WTC11 (cell line): ENCODE data around the gene FAM20A. TPM values are rescaled to one million over a fixed set of nuclear protein-coding genes. Genes with fewer than 3 reads are reported as not detected.

Source experiments
- ATAC-seq: fragments of 200-7000 bp; cut with Tn5 transposase; 2 replicates; pipeline ENCODE4 v1.10.0; 2021; ENCODE audit warnings: mild to moderate bottlenecking, moderate library complexity
- CTCF ChIA-PET: fragments of 300-600 bp; sonication (Branson Sonifier 250); formaldehyde crosslinking; loops from one replicate; lab custom pipeline; 2021; ENCODE audit warnings: antibody characterized with exemption; lab: Charles Lee
- POLR2A ChIA-PET: fragments of 350-600 bp; sonication (Branson Sonifier 250); formaldehyde crosslinking; loops from one replicate; lab custom pipeline; 2021; ENCODE audit warnings: antibody characterized with exemption; lab: Charles Lee
- DNase-seq: peaks from one replicate; pipeline ENCODE4 v3.0.0; 2021; ENCODE audit warnings: low spot score
- H3K27ac Mint-ChIP-seq: 2 replicates; pipeline ENCODE4 v1.8.0; 2021; ENCODE audit warnings: mixed read lengths
- H3K27me3 Mint-ChIP-seq: 2 replicates; pipeline ENCODE4 v1.8.0; 2021; ENCODE audit warnings: low read depth, mild to moderate bottlenecking, moderate library complexity, mixed read lengths
- H3K36me3 Mint-ChIP-seq: 2 replicates; pipeline ENCODE4 v1.8.0; 2021; ENCODE audit warnings: mixed read lengths
- H3K4me1 Mint-ChIP-seq: 2 replicates; pipeline ENCODE4 v1.8.0; 2022; ENCODE audit warnings: mixed read lengths
- H3K4me3 Mint-ChIP-seq: 2 replicates; pipeline ENCODE4 v1.8.0; 2021; ENCODE audit warnings: mild to moderate bottlenecking, moderate library complexity, mixed read lengths
- H3K9me3 Mint-ChIP-seq: 2 replicates; pipeline ENCODE4 v1.8.0; 2021; ENCODE audit warnings: mixed read lengths
- AFF4 ChIP-seq: sonication (generic); formaldehyde crosslinking; IDR thresholded peaks from 2 replicates; pipeline ENCODE4 v1.8.1; 2023; ENCODE audit warnings: mild to moderate bottlenecking, missing genetic modification reagents, borderline replicate concordance
- ATF6 ChIP-seq: sonication (generic); formaldehyde crosslinking; IDR thresholded peaks from 2 replicates; pipeline ENCODE4 v1.8.1; 2023; ENCODE audit warnings: mild to moderate bottlenecking, missing genetic modification reagents
- CBFB ChIP-seq: sonication (generic); formaldehyde crosslinking; IDR thresholded peaks from 2 replicates; pipeline ENCODE4 v1.8.1; 2022; ENCODE audit warnings: mild to moderate bottlenecking, low read depth, missing genetic modification reagents
- CREM ChIP-seq: sonication (generic); formaldehyde crosslinking; IDR thresholded peaks from 2 replicates; pipeline ENCODE4 v1.8.1; 2022; ENCODE audit warnings: mild to moderate bottlenecking, missing genetic modification reagents, moderate library complexity
- E2F4 ChIP-seq: sonication (generic); formaldehyde crosslinking; IDR thresholded peaks from 2 replicates; pipeline ENCODE4 v1.8.1; 2022; ENCODE audit warnings: low read depth, mild to moderate bottlenecking, moderate library complexity, missing genetic modification reagents, borderline replicate concordance
- FOXK1 ChIP-seq: sonication (generic); formaldehyde crosslinking; IDR thresholded peaks from 2 replicates; pipeline ENCODE4 v1.8.0; 2022; ENCODE audit warnings: mild to moderate bottlenecking, moderate library complexity, missing genetic modification reagents
- GRHL2 ChIP-seq: fragments of 250-450 bp; sonication (Bioruptor Pico); IDR thresholded peaks from 2 replicates; pipeline ENCODE4 v1.8.0; 2022; ENCODE audit warnings: mild to moderate bottlenecking, moderate library complexity; ENCODE audit not compliant: insufficient replicate concordance, severe bottlenecking
- MAX ChIP-seq: sonication (generic); formaldehyde crosslinking; IDR thresholded peaks from 2 replicates; pipeline ENCODE4 v1.8.0; 2022; ENCODE audit warnings: mild to moderate bottlenecking, missing genetic modification reagents
- NR1H2 ChIP-seq: sonication (generic); formaldehyde crosslinking; IDR thresholded peaks from 2 replicates; pipeline ENCODE4 v1.9.0; 2021; ENCODE audit warnings: mild to moderate bottlenecking, moderate library complexity, missing genetic modification reagents
- SOX15 ChIP-seq: fragments of 250-450 bp; sonication (Bioruptor Pico); IDR thresholded peaks from 2 replicates; pipeline ENCODE4 v1.9.0; 2021; ENCODE audit warnings: mild to moderate bottlenecking
- TEAD4 ChIP-seq: sonication (generic); formaldehyde crosslinking; IDR thresholded peaks from 2 replicates; pipeline ENCODE4 v1.8.0; 2022; ENCODE audit warnings: mild to moderate bottlenecking, missing genetic modification reagents
- TP53 ChIP-seq: sonication (generic); formaldehyde crosslinking; IDR thresholded peaks from 2 replicates; pipeline ENCODE4 v1.8.1; 2023; ENCODE audit warnings: mild to moderate bottlenecking, missing genetic modification reagents
- ZNF281 ChIP-seq: sonication (generic); formaldehyde crosslinking; IDR thresholded peaks from 2 replicates; pipeline ENCODE4 v1.8.0; 2023; ENCODE audit warnings: mild to moderate bottlenecking, missing genetic modification reagents
- ZSCAN18 ChIP-seq: fragments of 250-450 bp; sonication (Bioruptor Pico); IDR thresholded peaks from 2 replicates; pipeline ENCODE4 v2.1.2; 2022; ENCODE audit warnings: mild to moderate bottlenecking, moderate library complexity
- total RNA-seq: library from RNA; stranded (reverse); gene quantifications from 3 replicates; pipeline ENCODE4 v1.2.3, GENCODE V29; 2021

The FAM20A gene
- total RNA-seq, 1 experiment from 2014 or later, result 5.8 TPM

GRCh38 chr17:68526548-68526947 is 74.6 kb downstream of the FAM20A start:
- TF ChIP-seq CREM (CRISPR knock-in tag), result no peak
- TF ChIP-seq NR1H2, result no peak
- no peak for TF ChIP-seq CBFB (CRISPR knock-in tag)
- TF ChIP-seq SOX15 (CRISPR knock-in tag), result no peak
- no peak for TF ChIP-seq MAX (CRISPR knock-in tag)
- TF ChIP-seq ZSCAN18 (CRISPR knock-in tag), result no peak
- no peak for TF ChIP-seq TP53 (CRISPR knock-in tag)
- no peak for TF ChIP-seq TEAD4
- no peak for TF ChIP-seq AFF4 (CRISPR knock-in tag)
- TF ChIP-seq FOXK1 (CRISPR knock-in tag), result no peak
- TF ChIP-seq ZNF281 (CRISPR knock-in tag), result no peak
- TF ChIP-seq ATF6 (CRISPR knock-in tag), result no peak
- no peak for TF ChIP-seq E2F4 (CRISPR knock-in tag)
- POLR2A ChIA-PET, result interaction anchor here (1.3 kb wide), 1 partner anchor 15 kb away, joined by 4 read pairs; the partner anchor contains the start of gene PRKAR1A
- H3K4me3 Mint-ChIP-seq, result no peak overlapping the region
- peaks cover 18% of the 10 kb centered on the region for H3K4me1 Mint-ChIP-seq
- ATAC-seq, result no peak
- H3K27me3 Mint-ChIP-seq, result no peaks in the 10 kb centered on the region
- H3K36me3 Mint-ChIP-seq, result peaks cover 87% of the 10 kb centered on the region
- H3K27ac Mint-ChIP-seq, result no peak overlapping the region; the same call in 1 of the 2 replicates
- DNase-seq, result no peak
- H3K9me3 Mint-ChIP-seq, result no peaks in the 10 kb centered on the region
- CTCF ChIA-PET, result no interaction called here

- Mint-ChIP-seq H3K4me3 (no peak overlapping the region), H3K9me3 (peaks cover 20% of the 10 kb centered on the region), H3K4me1 (peaks cover 10% of the 10 kb centered on the region), H3K27ac (0 out of 2 replicates have a peak overlapping the region, but pooled peaks have one; percentile 3), H3K36me3 (peaks cover 77% of the 10 kb centered on the region), H3K27me3 (no peaks in the 10 kb centered on the region)
- TF ChIP-seq GRHL2 (CRISPR knock-in tag), result no peak
- POLR2A ChIA-PET, result no interaction called here
- ATAC-seq, result no peak
- CTCF ChIA-PET, result no interaction called here
- DNase-seq, result no peak
Observed at GRCh38 chr17:68522266-68522665, 78.9 kb downstream of the FAM20A start.
